ENCODE results near the gene USH2A.

The USH2A gene

GRCh38 chr1:215835951-215836350 is 587.3 kb downstream of the USH2A start:
- no peak for DNase-seq

- no peak for DNase-seq
Measured at GRCh38 chr1:215833941-215834729, 589.1 kb downstream of the USH2A start.

- no peak for DNase-seq
Measured at GRCh38 chr1:215830226-215830810, 592.9 kb downstream of the USH2A start.

DNA sequence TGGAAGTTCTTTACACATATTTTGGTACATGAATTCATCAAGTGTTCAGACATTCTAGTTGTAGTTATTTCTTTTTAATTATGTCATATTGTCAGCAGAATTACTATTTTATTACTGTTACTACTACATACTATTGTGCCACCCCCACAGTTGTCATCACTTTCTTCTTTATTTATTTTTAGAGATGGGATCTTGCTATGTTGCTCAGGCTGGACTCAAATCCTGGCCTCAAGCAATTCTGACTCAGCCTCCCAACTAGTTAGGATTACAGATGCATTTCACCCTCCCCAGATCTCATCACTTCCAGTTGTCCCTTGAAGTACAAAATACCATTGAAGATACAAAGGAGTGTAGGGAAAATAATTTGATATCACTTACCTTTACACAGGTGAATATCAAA is 598.2 kb downstream of the USH2A start:
- no peak for DNase-seq

DNA sequence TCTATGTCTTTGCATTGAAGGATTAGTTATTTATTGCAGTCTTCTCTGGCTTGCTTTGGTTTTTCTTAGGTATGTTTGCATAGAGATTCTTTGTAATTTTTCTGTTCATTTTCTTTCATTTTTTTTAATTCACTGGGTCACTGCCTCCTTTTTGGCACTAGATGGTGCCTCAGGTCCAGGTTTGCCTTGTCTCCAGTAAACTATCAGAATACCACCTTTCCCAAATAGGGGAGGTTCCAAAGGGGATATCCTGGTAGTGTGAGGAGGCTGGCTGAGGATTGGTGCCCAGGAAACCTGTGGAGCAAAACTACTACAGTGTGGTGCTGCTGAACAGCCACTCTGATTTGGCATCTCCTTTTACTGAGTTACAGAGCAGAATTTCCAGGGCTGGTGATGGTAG is 599.0 kb downstream of the USH2A start:
- no peak for DNase-seq

DNA sequence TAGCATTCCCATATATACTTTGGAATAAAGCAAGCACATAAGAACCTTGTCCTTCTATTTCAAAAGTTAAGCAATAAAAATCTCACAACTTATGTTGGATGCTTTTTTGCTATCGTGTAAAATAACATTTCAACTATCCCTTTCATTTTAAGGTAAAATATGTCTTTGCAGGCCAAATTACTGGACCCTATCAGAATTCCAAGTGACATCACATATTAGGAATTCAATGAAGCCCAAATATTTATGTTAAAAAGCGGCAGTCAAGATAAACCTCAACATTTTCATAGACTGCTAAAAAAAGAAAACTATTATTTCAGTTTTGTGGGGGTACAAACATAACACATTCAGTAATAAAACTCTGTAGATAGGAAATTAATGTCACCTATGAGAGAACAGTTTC is 604.1 kb downstream of the USH2A start:
- no peak for DNase-seq

GRCh38 chr1:215807911-215808436 is 615.3 kb downstream of the USH2A start:
- DNase-seq, result no peak

DNA sequence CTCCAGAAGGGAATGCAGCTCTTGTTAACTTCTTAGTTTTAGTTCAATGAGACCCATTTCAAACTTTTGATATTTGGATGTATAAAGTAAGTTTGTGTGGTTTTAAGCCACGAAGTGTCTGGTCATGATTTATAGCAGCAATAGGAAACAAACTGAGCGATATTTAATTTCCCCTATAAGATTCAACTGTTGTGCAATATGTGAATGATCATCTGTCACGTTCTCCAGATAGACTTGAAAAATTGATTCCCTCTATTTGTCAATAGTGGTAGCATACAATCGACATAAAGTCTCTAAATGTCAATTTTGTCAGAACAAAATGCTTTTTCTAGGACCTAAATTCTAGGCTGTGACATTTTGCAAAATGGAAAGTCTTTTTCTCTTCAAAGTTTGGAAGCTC is 616.0 kb downstream of the USH2A start:
- DNase-seq, result no peak

DNA sequence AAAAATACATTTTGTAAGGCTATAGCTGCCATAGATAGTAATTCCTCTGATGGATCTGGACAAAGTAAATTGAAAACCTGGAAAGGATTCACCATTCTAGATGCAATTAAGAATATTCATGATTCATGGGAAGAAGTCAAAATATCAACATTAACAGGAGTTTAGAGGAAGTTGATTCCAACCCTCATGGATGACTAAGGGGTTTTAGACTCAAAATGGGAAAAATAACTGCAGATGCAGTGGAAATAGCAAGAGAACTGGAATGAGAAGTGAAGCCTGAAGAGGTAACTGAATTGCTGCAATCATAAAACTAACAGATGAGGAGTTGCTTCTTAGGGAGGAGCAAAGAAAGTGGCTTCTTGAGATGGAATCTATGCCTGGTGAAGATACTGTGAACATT is 625.4 kb downstream of the USH2A start:
- no peak for DNase-seq

GRCh38 chr1:215794156-215794555 is 629.1 kb downstream of the USH2A start:
- no peak for DNase-seq

DNA sequence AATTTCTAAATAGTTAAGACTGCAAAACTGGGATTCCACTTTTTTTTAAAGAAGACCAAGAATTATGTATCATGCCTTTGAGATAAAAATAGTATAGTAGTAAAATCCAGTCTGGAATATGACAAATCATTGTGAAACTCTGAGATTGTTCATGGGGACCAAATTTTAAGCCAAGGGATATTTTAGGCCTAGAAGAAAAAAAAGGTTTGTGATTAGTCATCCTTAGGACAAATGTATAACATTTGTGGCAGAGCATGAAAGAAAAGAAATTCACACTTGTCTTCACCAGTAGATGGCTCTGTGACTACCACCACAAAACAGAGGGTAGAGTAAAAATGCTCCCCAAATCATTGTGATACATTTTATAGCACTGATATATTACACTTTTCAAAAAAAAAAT is 630.1 kb downstream of the USH2A start:
- DNase-seq, result no peak

DNA sequence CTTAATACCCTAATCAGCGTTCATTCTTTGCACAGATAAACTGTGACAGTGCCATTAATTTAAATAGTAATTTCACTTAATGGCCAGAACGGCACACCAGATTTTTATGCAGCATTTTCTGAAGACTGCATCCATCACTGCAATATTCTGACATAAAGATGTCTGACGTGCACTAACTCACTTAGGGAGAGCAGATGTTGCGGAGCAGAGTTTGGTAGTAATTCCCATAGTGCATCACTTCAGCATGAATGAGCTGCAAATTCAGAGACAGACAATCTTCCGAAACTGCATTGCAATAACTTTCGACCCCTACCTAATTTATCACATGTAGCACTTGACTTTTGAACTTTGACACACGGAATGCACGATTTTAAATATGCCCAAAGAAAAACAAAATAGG is 630.8 kb downstream of the USH2A start:
- DNase-seq, result no peak

- DNase-seq, result no peak
Measured at GRCh38 chr1:215789981-215790380, 633.3 kb downstream of the USH2A start.

GRCh38 chr1:215786997-215787396 is 636.3 kb downstream of the USH2A start:
- DNase-seq, result no peak

DNA sequence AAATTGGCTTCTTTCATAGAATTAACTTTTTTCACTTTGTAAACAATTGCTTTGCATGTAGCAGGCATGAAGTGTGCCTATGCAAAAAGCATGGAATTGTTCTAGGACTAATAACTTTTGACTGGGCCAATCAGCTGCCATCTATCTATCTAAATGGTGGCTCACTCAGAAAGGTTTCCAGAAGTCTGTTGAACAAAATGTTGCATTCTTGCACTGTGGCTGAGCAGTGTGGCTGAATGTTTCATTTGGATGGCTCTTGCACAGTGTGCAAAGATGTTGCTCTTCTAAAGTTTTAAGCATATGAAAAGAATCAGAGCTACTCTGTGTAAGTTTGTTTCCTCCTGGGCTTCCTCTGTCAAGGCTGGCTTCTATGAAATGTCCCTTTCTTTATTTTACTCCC is 642.6 kb downstream of the USH2A start:
- no peak for DNase-seq

- no peak for DNase-seq
Measured at GRCh38 chr1:215780139-215780538, 643.1 kb downstream of the USH2A start.

GRCh38 chr1:215779729-215780128 is 643.5 kb downstream of the USH2A start:
- no peak for DNase-seq

- no peak for DNase-seq
Measured at GRCh38 chr1:215777370-215777925, 645.8 kb downstream of the USH2A start.

DNA sequence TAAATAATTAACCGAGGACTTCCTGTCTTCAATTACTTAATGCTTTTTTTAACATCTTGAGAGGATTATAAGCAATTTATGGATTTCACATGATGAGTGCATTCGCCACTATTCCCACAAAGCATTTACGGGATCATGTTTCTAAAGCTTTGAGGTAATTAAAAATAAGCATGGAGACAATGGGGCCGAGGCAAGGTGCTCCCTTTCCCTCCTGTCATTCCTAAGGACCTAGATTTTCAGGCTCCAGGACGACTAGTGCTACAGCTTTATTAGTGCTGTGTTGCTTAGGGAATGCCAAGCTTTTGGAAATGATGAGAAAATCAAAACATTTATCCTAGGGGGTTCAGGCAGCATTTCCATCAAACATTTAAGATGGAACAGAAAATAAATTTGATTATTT is 646.9 kb downstream of the USH2A start:
- DNase-seq, result no peak

DNA sequence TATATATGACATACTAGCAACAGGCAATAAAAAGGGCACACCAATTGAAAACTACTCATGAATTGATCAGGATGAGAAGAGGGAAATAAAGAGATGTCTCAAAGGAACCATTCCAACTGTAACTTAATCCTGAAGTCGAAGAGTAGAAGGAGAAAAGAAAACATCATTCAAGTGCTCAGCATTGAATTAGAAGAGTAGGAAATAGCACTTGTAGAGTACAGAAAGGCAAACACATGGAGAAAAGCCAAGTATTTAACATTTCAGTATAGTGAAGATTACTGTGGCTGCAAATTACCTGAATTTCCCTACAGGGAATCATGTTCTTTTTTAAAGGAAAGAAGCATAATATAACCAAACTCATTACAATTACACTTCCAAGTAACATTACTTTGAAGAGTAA is 651.1 kb downstream of the USH2A start:
- peak in 1 of 2 experiments; percentile 32 for DNase-seq

GRCh38 chr1:215768303-215768702 is 654.9 kb downstream of the USH2A start:
- no peak for DNase-seq

GRCh38 chr1:215767761-215768160 is 655.5 kb downstream of the USH2A start:
- DNase-seq, result no peak

DNA sequence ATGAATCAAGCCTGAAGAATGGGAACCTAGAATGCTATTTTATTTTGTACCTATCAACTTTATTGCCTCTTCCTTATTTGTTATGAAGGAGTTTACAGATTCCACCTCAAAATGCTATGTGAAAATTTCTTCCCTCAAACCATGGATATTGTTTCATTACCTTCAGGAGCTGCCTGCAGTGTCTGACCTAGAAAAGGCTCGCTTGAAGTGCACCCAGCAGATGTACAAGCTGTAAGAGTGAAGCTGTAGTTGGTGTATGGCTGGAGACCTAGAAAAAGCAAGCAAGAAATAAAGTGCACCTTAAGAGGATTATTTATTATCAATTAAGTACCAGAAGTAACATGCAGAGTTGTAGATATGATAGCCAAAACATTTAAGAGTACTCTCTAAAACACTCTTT is 656.7 kb downstream of the USH2A start:
- DNase-seq, result no peak

GRCh38 chr1:215765833-215766232 is 657.4 kb downstream of the USH2A start:
- no peak for DNase-seq
